AML-193 (cell line): ENCODE data around the gene TLE5.
"Not testable (repeated sequence)": the region's sequence is repeated elsewhere in the genome, so short reads cannot be mapped to it uniquely, and the experiment has no call there.

ENCODE experiments used
- DNase-seq, 2 experiments: peaks; one replicate each; lab custom pipeline; 2025; lab: John Stamatoyannopoulos, UW

Gene TLE5

GRCh38 chr19:3061182-3062161 lies 823 bp downstream of the TLE5 start:
- DNase-seq, result no peak

DNA sequence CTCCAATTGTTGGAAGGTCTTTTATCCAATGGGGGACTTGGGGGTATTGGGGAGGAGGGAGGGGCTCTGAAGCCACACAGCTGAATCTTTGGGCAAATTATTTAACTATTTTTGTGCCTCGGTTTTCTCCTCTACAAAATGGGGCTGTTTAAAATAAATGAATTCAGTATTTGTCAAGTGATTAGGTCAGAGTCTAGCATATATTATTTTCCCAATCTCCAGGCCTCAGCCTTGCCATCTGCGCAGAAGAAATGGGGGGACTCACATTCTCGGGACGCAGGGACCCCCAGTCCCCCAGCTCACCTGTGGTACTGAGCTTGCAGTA lies 1.5 kb downstream of the TLE5 start:
- no peak for DNase-seq

DNA sequence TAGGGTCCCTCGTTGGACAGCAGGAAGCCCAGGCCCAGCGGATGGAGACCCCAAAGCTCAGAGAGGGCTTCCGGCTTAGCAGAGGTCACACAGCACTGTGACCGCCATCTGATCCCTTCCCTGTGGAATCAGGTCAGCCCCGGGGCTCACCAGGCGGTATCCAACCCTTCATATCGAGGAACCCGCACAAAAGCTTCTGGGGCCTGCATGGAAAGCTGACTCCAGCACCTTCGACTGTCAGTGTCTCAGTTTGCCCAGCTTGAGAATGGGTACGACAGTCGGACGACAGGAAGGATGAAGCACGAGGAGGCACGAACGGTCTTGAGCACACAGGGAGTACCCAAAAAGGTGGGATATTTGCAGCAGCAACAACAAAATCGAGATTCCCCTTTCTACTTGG lies 2.6 kb downstream of the TLE5 start:
- no peak for DNase-seq

DNA sequence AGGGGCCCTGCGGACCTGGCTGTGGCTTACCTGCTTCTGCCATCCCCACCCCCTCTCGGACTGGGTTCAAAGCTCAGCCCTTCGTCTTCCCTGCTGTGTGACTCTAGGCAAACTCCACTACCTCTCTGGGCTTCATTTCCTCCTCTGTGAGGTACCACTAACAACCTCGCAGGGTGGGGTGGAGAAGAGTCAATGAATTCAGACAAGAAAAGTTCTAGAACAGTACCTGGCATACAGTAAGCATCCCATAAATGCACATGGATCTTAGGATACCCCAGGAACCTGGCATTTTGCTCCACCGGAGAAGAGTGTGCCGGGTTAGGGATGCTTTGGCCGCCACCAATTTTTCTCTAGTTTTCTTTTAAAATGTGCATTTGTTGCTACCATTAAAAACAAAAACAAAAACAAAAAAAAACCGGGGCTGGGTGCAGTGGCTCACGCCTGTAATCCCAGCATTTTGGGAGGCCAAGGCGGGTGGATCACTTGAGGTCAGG lies 3.4 kb downstream of the TLE5 start:
- DNase-seq, result no peak

- no peak for DNase-seq
Measured at GRCh38 chr19:3058009-3058820, 4.1 kb downstream of the TLE5 start.

- no peak for DNase-seq
Measured at GRCh38 chr19:3057275-3057714, 5.0 kb downstream of the TLE5 start.

GRCh38 chr19:3056417-3057088 lies 5.7 kb downstream of the TLE5 start:
- no peak for DNase-seq

DNA sequence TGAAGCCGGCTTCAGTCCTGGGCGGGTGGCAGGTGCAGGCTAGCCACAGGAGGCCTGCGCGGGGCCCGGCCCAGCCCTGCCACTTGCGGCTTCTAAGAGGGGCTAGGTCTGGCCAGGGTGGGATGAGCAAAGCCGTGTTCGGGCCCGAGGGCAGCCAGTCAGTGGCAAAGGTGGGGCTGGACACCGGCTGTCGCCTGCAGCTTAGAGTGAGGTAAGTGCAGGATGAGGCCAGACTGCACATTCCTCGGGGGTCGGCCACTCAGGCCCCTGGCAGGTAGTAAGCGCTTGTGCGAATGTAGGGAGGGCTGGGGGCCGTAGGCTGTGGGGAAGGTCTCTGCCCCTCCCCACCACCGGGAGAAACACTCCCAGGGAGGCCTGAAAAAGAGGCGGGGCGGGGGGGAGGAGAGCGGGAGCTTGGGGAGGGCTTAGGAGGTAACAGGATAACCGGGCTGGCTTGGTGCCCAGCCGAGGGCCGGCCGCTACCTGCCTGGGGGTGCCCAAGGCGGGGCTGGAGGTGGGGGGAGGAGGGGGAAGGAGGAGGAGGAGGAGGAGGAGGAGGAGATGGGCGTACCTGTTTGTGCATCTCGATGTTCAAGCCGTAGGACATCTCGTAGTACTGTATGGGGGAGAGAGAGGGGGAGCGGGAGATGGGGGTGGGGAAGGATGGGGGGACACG lies 6.4 kb downstream of the TLE5 start:
- DNase-seq, result no peak

DNA sequence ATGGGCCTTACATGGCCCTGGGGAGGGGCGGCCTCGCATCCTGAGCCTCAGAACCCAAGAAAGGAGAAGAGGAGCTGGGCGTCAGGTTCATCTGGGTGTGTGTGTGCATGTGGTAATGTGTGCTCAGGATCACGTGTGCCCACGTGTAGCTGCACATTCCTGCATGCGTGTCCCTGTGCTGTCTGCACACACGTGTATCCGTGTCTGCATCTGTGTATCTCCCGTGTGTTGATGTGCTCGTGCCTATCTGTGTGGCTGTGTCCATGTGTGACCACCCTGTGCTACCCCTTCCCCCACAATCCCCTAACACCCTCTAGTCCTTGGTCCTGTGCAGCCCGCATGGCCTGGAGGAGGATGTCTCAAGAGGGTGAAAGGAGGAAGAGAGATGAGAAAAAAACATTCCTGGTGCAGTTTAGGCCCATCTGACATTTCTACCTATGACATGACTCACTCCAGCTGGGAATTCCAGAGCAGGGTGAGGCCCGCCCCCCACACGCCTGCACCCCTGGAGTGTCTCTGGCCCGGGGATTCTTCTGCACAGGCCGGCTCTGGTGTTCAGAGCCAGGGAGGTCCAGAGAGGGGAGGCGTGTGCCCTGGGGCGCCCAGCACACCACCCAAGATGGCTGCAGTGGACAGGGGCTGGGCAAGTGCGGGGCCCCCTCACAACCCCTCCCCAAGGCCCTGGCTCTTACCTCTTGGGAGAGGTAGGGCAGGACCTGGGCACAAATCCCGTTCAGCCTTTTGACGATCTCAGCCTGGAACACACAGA lies 7.1 kb downstream of the TLE5 start:
- DNase-seq, result no peak

GRCh38 chr19:3054265-3054971 lies 7.9 kb downstream of the TLE5 start:
- DNase-seq, result no peak

- no peak for DNase-seq
Measured at GRCh38 chr19:3053780-3054179, 8.5 kb downstream of the TLE5 start.

- no peak for DNase-seq
Measured at GRCh38 chr19:3053218-3053621, 9.1 kb downstream of the TLE5 start.

DNA sequence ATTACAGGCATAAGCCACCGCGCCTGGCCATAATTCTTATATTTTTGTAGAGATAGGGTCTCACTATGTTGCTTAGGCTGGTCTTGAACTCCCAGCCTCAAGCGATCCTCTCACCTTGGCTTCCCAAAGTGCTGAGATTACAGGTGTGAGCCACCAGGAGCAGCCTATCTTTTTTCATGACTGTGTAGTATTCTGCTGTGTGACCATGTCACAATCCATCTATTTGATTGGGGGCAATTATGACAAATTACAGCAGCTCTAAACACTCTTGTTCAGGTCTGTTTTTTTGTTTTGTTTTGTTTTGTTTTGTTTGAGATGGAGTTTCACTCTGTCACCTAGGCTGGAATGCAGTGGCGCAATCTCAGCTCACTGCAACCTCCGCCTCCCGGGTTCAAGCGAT lies 12.3 kb downstream of the TLE5 start:
- DNase-seq, result not testable (repeated sequence)

- DNase-seq, result no peak
Measured at GRCh38 chr19:3049089-3049488, 13.2 kb downstream of the TLE5 start.

DNA sequence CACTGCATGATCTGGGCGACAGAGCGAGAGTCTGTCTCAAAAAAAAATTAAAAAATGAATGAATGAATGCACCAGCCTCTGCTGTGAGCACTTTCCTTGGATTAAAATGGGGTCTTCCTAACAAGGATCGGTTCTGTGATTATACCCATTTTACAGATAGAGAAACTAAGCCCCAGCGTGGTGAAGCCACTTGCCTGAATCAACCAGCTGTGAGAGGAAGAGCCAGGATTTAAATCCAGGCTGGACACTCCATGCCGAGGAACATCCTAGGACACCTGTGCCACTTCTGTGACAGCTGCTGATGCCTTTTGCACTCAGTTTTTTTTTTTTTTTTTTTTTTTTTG lies 14.1 kb downstream of the TLE5 start:
- DNase-seq, result no peak

GRCh38 chr19:3047496-3048189 lies 14.7 kb downstream of the TLE5 start:
- DNase-seq, result no peak

GRCh38 chr19:3046698-3047495 lies 15.4 kb downstream of the TLE5 start:
- no peak for DNase-seq

DNA sequence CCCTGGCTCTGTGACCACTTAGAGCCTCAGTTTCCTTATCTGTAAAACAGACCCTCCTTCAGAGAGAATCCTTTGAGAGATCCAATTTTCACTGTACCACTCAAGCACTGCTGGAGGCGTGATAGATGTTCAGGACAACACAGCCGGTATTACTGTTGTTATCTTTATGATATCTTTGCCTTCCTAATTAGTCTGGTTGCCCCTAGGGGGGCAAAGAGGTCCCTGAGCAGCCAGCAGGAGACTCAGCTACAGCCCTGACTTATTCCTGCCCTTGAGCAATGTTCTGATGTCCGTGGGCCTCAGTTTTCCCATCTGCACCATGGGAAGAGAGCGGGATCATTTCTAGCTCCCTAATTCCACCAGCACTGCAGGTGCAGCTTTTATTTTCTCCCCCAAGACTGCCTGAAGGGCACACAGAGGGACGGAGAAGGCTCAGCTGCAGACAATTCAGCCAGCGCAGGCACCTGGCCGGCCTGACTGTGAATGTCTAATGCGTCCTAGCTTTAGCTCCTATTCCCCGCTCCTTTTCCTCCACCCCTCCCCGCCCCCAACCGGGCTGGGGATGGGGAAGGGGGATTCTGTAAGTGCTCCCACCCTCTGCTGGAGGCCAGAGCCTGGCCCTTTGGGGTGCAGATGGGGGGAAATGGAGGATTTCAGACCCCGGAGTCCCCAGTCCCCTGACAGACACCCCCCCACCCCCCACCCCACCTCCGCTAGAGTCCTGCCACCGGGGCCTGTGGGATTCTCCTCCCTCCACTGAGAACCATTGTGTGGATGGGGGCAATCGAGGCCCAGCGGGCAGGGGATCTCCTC lies 16.2 kb downstream of the TLE5 start:
- no peak for DNase-seq
